Neural progenitor cell (in vitro differentiated cells): ENCODE measurements around the gene MYH9. TPM values are rescaled to one million over a fixed set of nuclear protein-coding genes. Genes with fewer than 3 reads are reported as not detected.

ENCODE experiments used
- DNase-seq: peaks from one replicate; pipeline ENCODE4 v3.0.0-alpha.2; 2016; ENCODE audit warnings: low spot score
- H2AFZ ChIP-seq: fragments of 200-600 bp; sonication (generic); replicated peaks from 2 replicates; pipeline ENCODE4 v1.6.1; 2016; ENCODE audit warnings: antibody characterized with exemption
- H3F3A ChIP-seq: fragments of 200-600 bp; sonication (generic); 2 replicates; pipeline ENCODE4 v1.6.1; 2016; ENCODE audit warnings: antibody characterized with exemption, low read depth
- H3K27ac ChIP-seq: fragments of 200-600 bp; sonication (generic); 2 replicates; pipeline ENCODE4 v1.5.1; 2016; ENCODE audit warnings: mild to moderate bottlenecking
- H3K27me3 ChIP-seq: fragments of 200-600 bp; sonication (generic); 2 replicates; pipeline ENCODE4 v1.6.1; 2016; ENCODE audit warnings: mild to moderate bottlenecking, moderate library complexity
- H3K36me3 ChIP-seq: fragments of 200-600 bp; sonication (generic); 2 replicates; pipeline ENCODE4 v1.5.1; 2016
- H3K4me1 ChIP-seq: fragments of 200-600 bp; sonication (generic); 2 replicates; pipeline ENCODE4 v1.6.1; 2016; ENCODE audit warnings: mixed run types
- H3K4me2 ChIP-seq: fragments of 200-600 bp; sonication (generic); 2 replicates; pipeline ENCODE4 v1.6.1; 2016
- H3K4me3 ChIP-seq: fragments of 200-600 bp; sonication (generic); 2 replicates; pipeline ENCODE4 v1.5.1; 2016
- H3K79me2 ChIP-seq: fragments of 200-600 bp; sonication (generic); 2 replicates; pipeline ENCODE4 v1.6.1; 2016; ENCODE audit warnings: low read depth
- H3K9ac ChIP-seq: fragments of 200-600 bp; sonication (generic); 2 replicates; pipeline ENCODE4 v1.6.1; 2016
- H3K9me3 ChIP-seq: fragments of 200-600 bp; sonication (generic); 2 replicates; pipeline ENCODE4 v1.5.1; 2016; ENCODE audit warnings: low read depth
- H4K20me1 ChIP-seq: fragments of 200-600 bp; sonication (generic); 2 replicates; pipeline ENCODE4 v1.6.1; 2016; ENCODE audit warnings: low read depth
- H3K27ac Mint-ChIP-seq: 3 replicates; pipeline ENCODE4 v1.8.0; 2021; ENCODE audit warnings: mixed read lengths
- H3K27me3 Mint-ChIP-seq: 2 replicates; pipeline ENCODE4 v1.8.0; 2022; ENCODE audit warnings: low read depth, mild to moderate bottlenecking, inconsistent platforms, moderate library complexity, mixed read lengths; ENCODE audit not compliant: insufficient read depth
- H3K36me3 Mint-ChIP-seq: 3 replicates; pipeline ENCODE4 v1.8.0; 2021; ENCODE audit warnings: mixed read lengths
- H3K4me1 Mint-ChIP-seq: 3 replicates; pipeline ENCODE4 v1.8.0; 2021; ENCODE audit warnings: mixed read lengths
- H3K4me3 Mint-ChIP-seq: 3 replicates; pipeline ENCODE4 v1.8.0; 2021; ENCODE audit warnings: mild to moderate bottlenecking, moderate library complexity, mixed read lengths
- H3K9me3 Mint-ChIP-seq: 3 replicates; pipeline ENCODE4 v1.8.0; 2020; ENCODE audit warnings: mixed read lengths
- CTCF ChIP-seq: fragments of 200-600 bp; sonication (generic); IDR thresholded peaks from 2 replicates; pipeline ENCODE4 v1.5.1; 2017; ENCODE audit warnings: antibody characterized with exemption, mild to moderate bottlenecking
- EZH2 ChIP-seq: fragments of 200-600 bp; sonication (generic); IDR thresholded peaks from 2 replicates; pipeline ENCODE4 v1.6.1; 2017; ENCODE audit warnings: antibody characterized with exemption, mild to moderate bottlenecking, moderate library complexity
- EZH2phosphoT487 ChIP-seq: fragments of 200-600 bp; sonication (generic); IDR thresholded peaks from 2 replicates; pipeline ENCODE4 v1.6.1; 2017; ENCODE audit warnings: antibody characterized with exemption
- total RNA-seq: library from RNA; depleted of rRNA; stranded (reverse); fragments of >200 nt; gene quantifications from 2 replicates; pipeline ENCODE4 v1.2.3, GENCODE V29; 2015; ENCODE audit warnings: low replicate concordance

The MYH9 gene
- total RNA-seq, 1 donor from 2014 or later = 77.2 TPM

- DNase-seq = no peak
- Histone ChIP-seq H3K36me3 (no peaks in the 10 kb centered on the region), H3K9ac (no peak overlapping the region), H3K4me1 (peaks cover 12% of the 10 kb centered on the region), H3K4me3 (no peak overlapping the region), H3F3A (peaks cover 4% of the 10 kb centered on the region), H3K79me2 (peaks cover 87% of the 10 kb centered on the region), H4K20me1 (peaks cover 87% of the 10 kb centered on the region), H3K9me3 (no peaks in the 10 kb centered on the region), H2AFZ (no peak overlapping the region), H3K4me2 (no peak overlapping the region), H3K27me3 (no peaks in the 10 kb centered on the region), H3K27ac (no peak overlapping the region)
- peaks cover 9% of the 10 kb centered on the region for H3K27me3 Mint-ChIP-seq
- H3K4me3 Mint-ChIP-seq = no peak overlapping the region
- H3K9me3 Mint-ChIP-seq = no peaks in the 10 kb centered on the region
- no peak overlapping the region for H3K27ac Mint-ChIP-seq
- peaks cover 5% of the 10 kb centered on the region for H3K36me3 Mint-ChIP-seq
- H3K4me1 Mint-ChIP-seq = peaks cover 31% of the 10 kb centered on the region
- TF ChIP-seq EZH2 = no peak
- TF ChIP-seq CTCF = no peak
- TF ChIP-seq EZH2phosphoT487 = no peak
These were observed 38.0 kb downstream of the MYH9 start for GRCh38 chr22:36349726-36350125.

- Mint-ChIP-seq H3K4me3 (no peak overlapping the region), H3K27ac (peak overlapping the region; percentile 66), H3K9me3 (no peaks in the 10 kb centered on the region), H3K27me3 (peaks cover 7% of the 10 kb centered on the region), H3K36me3 (peaks cover 12% of the 10 kb centered on the region), H3K4me1 (peaks cover 39% of the 10 kb centered on the region)
- Histone ChIP-seq H3K4me1 (peaks cover 21% of the 10 kb centered on the region), H3K27me3 (no peaks in the 10 kb centered on the region), H4K20me1 (peaks cover 87% of the 10 kb centered on the region), H3K36me3 (no peaks in the 10 kb centered on the region), H3K4me3 (no peak overlapping the region), H3K9ac (no peak overlapping the region), H2AFZ (no peak overlapping the region), H3K79me2 (peaks cover 87% of the 10 kb centered on the region), H3K9me3 (no peaks in the 10 kb centered on the region), H3K4me2 (no peak overlapping the region), H3F3A (peaks cover 4% of the 10 kb centered on the region), H3K27ac (no peak overlapping the region)
- TF ChIP-seq EZH2phosphoT487 = no peak
- no peak for TF ChIP-seq EZH2
- TF ChIP-seq CTCF = no peak
- no peak for DNase-seq
These were observed 39.0 kb downstream of the MYH9 start for GRCh38 chr22:36348760-36349159.

- Histone ChIP-seq H3K27me3 (no peaks in the 10 kb centered on the region), H4K20me1 (peaks cover 81% of the 10 kb centered on the region), H3K4me2 (no peak overlapping the region), H2AFZ (no peak overlapping the region), H3K9me3 (no peaks in the 10 kb centered on the region), H3K4me3 (no peak overlapping the region), H3K36me3 (no peaks in the 10 kb centered on the region), H3K9ac (no peak overlapping the region), H3K79me2 (peaks cover 87% of the 10 kb centered on the region), H3F3A (no peaks in the 10 kb centered on the region), H3K4me1 (peaks cover 19% of the 10 kb centered on the region), H3K27ac (no peak overlapping the region)
- no peak for DNase-seq
- no peak for TF ChIP-seq EZH2phosphoT487
- TF ChIP-seq CTCF = no peak
- no peak for TF ChIP-seq EZH2
- Mint-ChIP-seq H3K9me3 (no peaks in the 10 kb centered on the region), H3K27me3 (peaks cover 5% of the 10 kb centered on the region), H3K4me3 (no peak overlapping the region), H3K27ac (no peak overlapping the region), H3K4me1 (peaks cover 26% of the 10 kb centered on the region), H3K36me3 (peaks cover 14% of the 10 kb centered on the region)
These were observed 40.7 kb downstream of the MYH9 start for GRCh38 chr22:36347094-36347493.
